ENCODE data around the gene CORO6.

Gene CORO6

DNA sequence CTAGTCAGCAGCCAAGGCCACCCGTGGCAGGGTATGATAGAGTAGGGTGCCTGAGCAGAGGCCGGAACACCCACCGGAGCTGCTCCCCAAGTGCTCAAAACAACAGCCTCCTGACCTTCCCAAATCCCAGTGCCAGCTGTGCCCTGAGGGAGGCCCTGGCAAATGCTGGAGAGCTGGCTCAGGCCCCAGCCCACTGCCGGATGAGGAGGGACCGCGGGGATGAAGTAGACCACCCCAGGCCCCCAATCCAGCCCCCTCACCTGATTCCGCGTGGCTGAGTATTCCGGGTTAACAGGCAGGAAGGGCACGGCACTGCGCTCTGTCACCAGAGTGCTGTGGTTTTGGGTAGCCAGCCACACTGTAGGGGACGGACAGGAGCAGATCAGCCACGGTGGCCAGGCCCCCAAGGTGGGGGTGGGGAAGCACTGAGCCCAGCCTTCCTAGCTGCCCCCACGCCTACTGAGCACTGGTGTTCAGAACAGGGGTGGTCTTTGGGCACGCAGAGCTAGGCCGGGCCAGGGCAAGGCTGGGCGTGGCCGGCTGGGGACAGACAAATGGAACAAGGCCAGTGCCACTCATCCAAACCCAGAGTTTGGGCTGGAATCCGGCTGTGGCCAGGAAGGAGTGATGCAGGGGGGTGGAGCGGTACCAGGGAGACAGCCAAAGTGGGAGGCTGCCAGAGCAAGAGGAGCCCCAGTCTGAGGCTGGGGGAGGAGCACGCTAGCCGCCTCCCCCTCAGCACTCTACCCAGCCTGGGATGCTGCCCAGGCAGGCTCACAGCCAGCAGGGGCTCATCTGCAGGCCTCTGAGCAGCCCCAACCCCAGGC is 45.1 kb downstream of the CORO6 start:
- DNase-seq (ENCODE audit: low read depth in 2 of 2) = no peak

DNA sequence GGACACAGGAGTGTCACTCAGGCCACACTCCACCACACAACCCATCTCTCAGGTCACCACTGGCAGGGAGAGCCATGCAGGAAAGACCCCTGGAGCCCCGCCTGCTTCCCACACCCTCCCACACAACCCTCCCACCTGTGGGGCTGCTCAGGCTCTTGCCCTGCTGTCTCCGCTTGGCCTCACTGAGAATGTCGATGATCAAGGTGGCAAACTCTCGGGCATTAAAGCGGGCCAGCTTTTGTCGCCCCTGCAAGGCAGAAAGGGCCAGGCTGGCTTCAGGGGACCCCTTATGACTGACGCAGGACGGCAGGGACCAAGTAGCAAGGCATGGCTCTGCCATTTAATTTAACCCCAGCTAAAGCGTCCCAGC is 45.7 kb downstream of the CORO6 start:
- DNase-seq (ENCODE audit: low read depth in 2 of 2) = no peak

DNA sequence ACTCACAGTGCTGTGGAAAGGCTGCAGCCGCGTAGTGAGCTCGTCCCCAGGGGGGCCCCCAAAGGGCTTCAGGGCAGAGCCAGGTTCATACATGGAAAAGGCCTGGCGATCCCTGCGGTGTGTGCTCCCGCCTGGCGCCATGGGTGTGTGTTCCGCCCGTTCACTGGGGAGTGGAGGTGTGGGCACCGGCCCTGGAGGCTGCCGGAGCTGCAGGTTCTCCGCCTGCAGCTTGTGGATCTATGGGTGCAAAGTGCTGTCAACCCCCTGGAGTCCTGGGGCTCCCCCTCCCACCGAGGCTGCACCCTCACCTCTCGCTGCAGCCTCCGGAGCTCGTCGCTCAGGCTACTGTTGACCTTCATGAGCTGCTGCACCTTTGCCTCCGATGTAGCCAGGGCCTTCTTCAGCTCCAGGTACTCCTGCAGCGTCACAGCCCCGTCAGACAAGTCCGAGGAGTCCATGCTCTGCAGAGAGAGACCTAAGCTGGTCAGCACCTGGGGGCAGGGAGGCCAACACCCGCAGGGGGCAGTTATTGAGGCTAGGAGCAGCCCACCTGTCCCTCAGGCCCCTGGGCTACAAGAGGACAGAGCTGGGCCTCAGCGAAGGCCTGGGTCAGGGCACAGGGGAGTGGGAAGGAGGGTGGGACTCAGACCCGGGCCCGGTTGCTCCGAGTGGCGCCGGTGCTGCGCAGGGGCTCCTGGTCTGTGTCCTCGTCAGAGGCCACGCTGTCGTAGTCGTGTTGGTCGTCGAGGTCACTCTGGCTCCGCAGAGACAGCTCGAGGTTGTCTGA is 46.3 kb downstream of the CORO6 start:
- no peak for DNase-seq (ENCODE audit: low read depth in 2 of 2)

DNA sequence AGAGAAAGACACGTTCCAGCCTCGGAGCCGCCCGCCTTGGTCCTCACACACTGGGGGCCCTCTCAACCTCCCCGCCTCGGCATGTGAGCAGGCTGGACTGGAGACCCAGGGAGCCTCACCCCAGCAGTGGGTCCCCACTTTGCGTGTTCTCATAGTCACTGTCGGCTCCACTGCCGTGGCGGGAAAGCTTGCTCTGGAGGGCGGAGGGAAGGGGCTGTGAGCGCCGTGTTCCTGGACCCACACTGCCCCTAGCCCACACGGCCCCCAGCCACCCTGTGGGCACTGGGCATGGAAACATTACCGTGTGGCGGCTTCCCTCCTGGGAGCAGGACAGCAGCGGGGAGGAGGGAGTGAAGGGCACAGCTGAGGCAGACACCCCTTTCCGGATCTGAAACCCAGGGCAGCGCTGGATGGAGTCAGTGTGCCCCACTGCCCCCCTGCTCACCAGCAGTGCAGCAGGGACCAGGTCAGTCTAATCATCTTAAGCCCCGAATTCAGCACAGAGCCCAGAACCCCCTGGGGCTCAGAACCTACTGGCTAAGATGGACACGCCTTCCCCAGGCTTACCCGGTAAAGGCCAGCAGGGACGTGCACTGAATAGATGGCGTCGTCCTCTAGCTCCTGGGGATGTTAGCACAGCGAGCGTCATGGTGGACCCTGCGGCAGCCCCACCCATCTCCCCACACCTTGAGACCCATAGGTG is 47.0 kb downstream of the CORO6 start:
- no peak for DNase-seq (ENCODE audit: low read depth in 2 of 2)

DNA sequence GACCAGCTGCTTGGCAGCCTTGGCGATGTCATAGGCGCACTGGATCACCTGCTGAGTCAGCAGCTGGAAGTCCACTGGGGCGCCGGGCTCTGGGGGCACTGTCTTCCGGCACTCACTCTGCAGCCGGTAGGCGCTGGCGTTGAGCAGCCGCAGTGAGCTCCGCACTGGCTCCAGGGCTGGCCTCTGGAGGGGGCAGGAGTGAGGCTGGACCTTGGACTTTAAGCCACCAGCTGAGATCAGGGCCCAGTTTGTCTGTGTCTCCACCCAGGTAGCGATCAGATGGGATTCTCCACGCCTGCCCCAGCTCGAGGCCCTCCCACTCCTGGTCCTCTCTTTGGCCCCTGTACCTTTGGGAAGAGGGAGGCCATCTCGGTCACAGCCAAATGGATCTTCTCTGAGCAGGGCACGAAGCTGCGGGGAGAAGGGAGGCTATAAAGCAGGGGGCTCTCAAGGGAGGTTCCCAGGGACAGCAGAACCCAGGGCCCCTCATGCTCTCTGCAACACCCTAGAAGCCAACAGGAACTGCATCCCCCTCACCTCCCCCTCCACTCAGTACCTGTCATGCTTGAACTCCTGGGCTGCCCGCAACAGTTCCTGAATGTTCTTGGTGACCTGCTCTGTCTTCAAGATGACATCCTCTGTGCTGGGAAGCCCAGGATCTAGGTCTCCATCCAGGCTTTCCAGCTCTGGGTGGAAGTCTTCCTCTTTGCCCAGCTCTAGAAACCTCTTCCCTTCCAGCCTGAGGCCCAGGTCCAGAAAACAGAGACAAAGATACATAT is 47.8 kb downstream of the CORO6 start:
- no peak for DNase-seq (ENCODE audit: low read depth in 2 of 2)

DNA sequence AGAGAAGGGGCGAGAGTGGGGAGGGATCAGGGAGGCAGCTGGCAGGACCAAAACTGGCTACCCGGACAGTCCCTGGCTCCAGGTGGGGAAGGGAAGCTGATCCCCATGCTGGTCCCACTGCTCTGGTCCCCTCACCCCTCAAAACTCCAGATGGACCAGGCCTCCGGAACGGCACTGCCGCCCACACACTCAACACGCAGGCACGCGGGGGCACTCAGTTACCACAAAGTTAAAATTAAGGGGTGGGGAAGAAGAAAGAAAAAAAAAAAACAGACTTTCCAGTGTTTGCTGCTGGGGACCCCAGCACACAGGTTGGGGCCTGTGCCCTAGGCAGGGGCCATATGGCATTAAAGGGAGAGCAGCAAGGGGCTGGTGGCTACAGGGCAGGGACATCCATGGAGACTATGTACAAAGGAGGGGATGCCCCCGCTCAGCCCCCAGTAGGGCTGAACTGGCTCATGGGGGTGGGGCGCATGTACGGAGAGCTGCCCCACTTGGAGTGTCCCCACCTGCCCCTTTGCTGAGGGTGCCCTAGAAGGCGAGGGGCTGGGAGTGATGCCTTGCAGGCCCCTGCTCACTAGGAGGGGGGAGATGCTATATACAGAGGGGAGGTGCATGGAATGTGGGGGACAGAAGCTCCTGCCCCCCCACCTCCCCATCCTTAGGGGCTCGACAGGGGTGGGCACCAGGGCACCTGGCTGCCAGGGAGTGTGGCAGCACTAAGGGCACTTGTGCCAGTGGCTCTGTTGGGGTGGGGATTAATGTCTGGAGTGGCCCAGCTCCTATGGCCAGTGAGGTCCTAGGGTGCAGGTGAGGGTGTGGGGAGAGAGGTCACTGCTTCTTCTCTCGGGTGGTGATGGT is 48.6 kb downstream of the CORO6 start:
- no peak for DNase-seq (ENCODE audit: low read depth in 2 of 2)

DNA sequence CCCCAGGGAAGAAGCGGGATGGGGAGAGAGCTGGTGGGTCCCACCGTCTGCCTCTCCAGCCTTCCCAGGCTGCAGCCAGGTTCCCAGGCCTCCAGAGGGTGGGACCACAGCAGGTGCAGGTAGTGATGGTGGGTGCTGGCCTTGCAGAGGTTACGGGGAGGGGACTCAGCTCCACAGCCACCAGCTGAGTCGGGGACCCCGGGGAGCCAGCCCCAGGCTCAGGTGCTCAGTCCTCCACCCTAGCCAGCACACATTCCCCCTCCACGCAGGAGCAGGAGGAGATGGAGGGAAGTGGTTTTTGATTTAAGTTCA is 49.2 kb downstream of the CORO6 start:
- no peak for DNase-seq (ENCODE audit: low read depth in 2 of 2)

DNA sequence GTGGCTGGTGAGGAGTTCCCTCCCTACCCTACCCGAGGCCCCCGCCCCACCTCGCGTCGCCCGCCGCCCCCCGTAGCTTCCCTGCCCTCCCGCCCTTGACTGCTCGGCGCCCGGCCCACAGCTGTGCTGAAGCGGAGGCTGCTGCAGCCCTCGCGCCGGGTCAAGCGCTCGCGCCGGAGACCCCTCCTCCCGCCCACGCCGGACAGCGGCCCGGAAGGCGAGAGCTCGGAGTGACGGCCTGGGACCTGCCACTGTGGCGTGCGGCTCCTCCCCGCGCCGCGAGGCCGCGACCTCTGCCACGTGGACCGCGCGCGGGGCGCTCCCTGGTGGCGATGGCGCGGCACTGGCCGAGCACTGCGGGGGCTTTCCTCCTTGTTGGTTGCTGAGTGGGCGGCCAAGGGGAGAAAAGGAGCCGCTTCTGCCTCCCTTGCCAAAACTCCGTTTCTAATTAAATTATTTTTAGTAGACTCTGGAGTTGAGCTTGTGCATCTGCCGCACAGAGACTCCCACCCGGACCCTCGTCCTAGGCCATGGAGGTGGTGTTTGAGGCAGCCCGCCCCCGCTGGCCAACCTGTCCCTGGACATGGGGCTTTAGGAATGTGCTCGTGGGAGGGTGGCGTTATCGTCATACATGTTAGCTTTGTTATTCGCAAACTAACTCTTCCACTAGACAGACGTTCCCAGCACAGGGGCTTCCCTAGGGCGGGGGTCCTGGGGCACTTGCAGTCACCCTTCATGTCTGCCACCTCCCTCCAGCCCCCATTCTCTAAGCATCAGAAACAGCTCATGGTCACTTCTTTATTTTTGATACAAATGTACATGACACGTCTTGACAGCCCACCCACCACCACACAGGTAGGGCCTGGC is 49.8 kb downstream of the CORO6 start:
- peak in 1 of 2 donors; percentile 48 for DNase-seq (ENCODE audit: low read depth in 2 of 2)

DNA sequence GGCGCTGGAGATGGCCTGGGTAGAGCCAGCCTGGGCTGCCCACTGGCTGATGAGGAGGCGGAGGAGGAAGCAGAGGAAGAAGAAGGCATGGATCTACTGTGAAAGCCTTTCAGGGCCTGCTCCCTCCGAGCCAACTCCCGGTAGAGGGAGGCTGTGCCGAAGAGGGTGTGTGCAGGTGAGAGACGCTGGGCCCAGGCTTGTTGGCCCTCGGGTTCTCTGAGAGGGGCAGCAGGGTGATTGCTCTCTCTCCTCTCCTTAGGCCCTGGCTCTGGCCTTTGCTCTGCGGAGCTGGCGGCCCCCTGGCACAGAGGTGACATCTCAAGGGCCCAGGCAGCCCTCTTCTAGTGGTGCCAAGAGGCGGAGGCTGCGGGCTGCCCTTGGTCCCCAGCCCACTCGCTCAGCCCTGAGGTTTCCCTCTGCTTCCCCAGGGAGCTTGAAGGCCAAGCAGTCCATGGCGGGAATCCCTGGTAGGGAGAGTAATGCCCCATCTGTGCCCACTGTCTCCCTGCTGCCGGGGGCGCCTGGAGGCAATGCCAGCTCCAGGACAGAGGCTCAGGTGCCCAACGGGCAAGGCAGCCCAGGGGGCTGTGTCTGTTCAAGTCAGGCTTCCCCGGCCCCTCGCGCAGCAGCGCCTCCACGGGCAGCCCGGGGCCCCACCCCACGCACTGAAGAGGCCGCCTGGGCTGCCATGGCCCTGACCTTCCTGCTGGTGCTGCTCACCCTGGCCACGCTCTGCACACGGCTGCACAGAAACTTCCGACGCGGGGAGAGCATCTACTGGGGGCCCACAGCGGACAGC is 50.6 kb downstream of the CORO6 start:
- DNase-seq (ENCODE audit: low read depth in 2 of 2) = no peak

DNA sequence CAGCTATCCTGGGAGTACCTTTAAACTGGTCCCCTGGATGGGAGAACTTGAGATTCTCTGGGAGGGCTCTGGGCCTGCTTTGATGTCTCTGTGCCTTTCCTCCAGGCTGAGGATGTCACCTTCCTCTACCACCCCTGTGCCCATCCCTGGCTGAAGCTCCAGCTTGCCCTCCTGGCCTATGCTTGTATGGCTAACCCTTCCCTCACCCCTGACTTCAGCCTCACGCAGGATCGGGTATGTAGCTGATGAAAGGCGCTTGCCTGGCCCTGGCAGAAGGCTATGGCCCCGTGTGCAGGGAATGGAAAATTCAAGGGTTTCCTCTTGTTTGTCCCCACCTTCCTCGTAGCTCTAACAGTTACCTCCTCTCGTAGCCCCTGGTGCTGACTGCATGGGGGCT is 51.2 kb downstream of the CORO6 start:
- no peak for DNase-seq (ENCODE audit: low read depth in 2 of 2)

DNA sequence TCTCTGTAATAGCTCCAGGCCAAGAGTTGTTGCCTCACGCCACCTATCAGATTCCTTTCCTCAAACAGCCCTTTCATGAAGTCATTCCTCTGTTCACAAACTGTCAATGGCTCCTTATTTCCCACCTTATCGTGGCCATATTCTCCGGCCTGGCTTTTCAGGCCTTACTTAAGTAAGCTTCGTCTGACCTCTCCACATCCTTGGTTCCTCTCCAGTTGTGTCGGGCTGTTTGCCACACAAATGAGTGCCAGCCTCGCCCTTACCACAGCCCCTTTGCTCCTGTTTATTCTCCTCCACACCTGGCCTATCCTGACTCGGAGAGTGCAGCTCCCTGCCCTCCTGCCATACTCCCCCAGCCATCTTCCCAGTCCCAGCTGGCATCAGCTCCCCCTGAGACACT is 52.2 kb downstream of the CORO6 start:
- no peak for DNase-seq (ENCODE audit: low read depth in 2 of 2)

DNA sequence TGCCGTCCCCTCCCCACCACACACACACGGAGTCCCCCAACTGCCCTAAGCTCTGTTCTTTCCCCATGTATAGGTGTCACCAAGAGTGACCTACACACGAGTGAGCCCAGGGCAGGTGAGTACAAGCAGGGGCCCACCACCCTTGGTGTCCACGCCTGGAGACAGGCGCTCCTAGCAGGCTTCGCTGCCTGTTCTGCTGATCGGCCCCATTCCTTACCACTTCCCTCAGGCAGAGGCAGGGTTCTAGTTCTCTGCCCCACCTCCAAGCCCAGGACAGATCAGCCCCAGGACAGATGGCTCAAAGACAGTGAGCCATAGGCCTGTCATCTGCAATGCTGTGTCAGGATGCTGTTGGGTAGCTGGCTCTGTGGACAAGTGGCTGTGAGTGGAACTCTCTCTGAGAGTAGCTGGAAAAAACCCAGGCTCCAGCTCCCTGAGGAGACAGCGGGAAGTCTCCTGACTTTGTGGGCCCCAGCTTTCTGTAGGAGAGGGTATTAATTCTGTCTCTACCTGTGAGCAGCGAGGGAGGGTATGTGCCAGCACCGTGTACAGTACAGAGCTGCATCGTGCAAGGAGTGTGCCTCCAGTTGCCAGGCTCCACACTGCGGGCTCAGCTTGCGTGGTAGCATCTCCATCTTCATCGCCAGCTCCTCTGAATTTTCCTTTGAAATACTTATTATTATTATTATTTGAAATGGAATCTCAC is 53.3 kb downstream of the CORO6 start:
- DNase-seq (ENCODE audit: low read depth in 2 of 2) = no peak

DNA sequence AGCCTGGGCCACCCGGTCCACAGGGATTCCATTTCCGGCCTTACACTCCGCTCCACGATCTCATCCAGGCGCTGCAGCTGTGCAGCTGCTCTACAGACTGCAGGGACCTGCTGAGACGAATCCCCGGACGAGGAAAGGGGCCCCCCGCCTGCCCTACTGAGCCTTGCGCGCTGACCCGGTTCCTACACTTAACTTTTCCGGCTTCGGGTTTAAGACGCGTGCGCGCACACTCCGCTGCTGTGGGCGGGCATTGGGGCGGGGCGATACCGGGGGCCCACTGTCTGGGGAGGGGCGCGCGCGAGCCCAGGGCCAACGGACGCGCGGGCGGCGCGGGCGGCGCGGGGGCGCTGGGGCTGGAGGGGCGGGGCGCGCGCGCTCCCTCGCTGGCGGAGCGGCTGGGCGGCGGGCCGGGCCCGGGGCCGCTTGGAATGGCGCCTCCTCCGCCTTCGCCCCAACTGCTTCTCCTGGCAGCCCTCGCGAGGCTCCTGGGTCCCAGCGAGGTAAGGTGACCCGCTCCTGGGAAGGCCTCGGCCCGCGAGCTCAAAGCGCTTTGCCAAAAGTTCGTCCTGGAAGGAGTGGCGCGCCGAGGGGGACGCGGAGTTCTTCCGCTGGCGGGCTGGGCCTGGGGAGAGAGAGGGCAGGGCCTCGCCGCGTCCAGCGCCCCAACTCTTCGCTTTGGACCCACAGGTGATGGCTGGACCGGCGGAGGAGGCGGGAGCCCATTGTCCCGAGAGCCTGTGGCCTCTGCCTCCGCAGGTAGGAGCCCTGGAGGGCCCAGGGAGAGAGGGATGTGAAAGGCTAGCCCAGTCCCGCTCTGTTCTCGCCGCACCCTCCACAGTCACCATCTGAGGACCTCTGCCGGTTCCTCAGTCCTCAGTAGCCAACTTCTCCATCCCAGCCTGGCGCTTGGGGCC is 54.1 kb downstream of the CORO6 start, which contains the start of gene TP53I13:
TP53I13 (plus strand) TSS at position 371 of the 914 bp plus-strand sequence; CDS start at position 429, 58 bp downstream.
- DNase-seq (ENCODE audit: low read depth in 2 of 2) = peak; percentile 84

DNA sequence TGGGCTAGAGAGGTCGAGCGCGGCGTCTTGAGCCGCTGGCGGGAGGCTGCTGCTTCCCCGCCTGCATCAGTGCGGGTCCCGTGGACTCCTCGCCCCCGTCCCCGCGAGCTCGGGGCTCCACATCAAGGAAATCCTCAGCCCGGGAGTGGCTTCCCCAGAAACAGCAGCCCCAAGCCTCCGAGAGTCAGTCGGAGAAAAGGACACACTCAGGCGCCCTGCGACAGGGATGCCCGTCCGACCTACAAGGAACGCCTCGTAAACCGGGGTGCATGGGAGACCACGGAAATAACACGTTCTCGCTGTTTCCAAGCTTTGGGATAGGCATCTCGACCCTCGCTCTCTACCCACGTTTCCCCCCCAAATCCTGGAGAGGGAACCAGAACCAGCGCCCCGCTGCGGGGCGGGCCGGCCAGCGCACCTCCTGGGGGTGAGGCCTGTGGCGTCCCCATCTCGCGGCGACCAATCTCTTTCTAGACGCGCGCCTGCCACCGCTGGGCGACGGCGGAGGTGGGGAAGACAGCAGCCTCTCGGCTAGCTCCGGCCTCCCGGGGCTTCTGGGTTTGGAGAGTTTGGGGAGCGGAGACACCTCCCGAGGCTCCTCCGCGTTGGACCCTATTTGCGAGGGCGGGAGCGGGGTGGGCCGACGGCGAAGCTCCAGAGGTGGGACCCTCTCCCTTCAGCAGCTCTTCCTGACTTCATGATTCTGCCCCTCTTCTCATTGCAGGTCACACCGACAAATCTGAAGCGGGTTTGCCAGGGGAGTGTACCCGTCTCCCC is 55.0 kb downstream of the CORO6 start:
- DNase-seq (ENCODE audit: low read depth in 2 of 2) = peak; percentile 43 to 51

DNA sequence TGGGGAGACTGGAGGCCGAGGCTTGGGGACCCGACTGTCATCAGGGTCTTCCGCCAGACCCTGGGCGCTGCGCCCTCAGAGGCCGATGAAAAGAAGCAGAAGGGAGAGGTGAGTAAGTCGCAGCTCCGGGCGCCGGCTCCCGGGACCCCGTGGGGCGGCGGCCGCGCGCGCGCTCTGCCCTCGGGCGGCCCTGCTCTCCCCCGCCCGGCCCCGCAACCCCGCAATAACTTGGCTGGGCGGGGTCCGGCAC is 55.5 kb downstream of the CORO6 start:
- DNase-seq (ENCODE audit: low read depth in 2 of 2) = no peak

DNA sequence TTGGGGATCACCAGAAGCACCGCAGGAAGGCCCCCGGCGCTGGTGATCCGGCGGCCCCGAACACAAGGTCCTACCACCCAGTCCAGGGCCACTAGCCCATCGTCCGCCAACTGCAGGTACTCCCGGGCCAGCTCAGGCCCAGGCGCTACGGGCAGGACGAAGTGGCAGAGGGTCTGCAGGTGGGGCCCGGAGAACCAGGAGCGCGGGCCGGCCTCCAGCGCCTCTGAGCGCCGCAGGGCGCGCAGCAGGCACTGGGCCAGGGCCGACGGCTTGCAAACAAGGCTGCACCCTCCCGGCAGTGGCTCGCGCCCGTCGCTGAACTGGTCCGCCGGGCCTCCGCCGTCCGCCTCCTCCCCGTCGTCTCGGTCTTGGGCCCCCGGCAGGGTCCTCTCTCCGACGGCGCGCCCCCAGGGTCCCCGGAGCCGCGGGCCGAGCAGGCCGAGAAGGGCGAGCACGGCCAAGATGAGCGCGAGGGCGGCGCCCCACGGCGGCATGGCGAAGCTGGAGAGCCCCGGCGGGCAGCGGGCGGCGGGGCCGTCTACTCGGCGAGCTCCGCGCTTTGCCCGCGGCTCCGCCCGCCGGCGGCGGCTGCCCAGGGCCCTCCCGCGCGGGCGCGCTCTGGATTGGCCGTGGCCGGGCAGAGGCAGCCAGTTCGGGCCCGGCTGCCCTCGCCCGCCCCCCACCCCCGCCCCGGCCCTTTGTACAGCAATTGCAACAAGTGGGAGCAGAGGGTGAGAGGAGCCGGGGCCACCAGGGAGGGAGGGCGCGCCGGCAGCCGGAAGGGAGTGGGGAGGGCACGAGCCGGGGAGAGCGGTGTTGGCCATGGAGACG is 56.0 kb downstream of the CORO6 start, which contains the start of gene ABHD15:
ABHD15 (minus strand) TSS at position 565 of the 831 bp plus-strand sequence; CDS start at position 494, 71 bp downstream.
- DNase-seq (ENCODE audit: low read depth in 2 of 2) = no peak

Measured in activated CD8-positive, alpha-beta memory T cell treated with anti-CD3 and anti-CD28 coated beads for 4 hours (primary cell).